LoVo (cell line): ENCODE results near the gene MBD6.
"Not testable (repeated sequence)": the region's sequence is repeated elsewhere in the genome, so short reads cannot be mapped to it uniquely, and the experiment has no call there.

Source experiments
- DNase-seq: peaks from one replicate; pipeline ENCODE4 v3.0.0-alpha.2; 2016; ENCODE audit warnings: low spot score

The MBD6 gene

DNA sequence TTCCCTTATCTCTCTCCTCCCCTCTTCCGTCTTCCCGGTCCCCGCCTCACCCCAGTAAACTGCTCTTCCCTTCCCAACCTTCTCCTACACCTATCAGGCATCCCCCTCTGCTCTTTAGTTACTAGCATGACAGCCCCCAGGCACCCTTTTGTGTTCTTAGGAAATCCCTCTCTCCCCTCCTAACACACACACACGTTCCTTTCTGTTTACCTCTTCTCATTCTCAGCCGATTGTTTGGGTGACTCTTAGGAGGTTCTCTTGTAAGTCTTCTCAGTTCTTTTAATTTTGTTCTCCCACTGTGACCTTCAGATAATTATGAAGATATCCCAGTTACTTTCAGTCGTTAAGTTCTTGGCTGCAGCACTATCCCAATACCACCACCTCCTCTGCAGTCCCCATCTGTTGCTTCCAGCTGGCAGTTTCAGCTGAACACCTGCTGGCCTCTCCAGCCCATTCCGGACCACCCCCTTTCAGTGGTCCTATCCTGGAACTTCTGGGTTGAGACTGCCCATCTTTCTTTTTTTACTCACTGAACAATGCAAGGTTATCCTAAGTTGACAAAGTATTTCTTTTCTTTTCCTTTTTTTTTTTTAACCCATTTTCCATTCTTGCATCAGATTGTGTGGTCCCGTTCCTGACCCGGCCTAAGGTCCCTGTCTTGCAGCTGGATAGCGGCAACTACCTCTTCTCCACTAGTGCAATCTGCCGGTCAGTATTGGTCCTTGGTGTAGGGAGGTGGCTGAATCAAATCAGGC is 34.0 kb upstream of the MBD6 start:
- no peak for DNase-seq

GRCh38 chr12:57489157-57489641 is 33.4 kb upstream of the MBD6 start:
- no peak for DNase-seq

DNA sequence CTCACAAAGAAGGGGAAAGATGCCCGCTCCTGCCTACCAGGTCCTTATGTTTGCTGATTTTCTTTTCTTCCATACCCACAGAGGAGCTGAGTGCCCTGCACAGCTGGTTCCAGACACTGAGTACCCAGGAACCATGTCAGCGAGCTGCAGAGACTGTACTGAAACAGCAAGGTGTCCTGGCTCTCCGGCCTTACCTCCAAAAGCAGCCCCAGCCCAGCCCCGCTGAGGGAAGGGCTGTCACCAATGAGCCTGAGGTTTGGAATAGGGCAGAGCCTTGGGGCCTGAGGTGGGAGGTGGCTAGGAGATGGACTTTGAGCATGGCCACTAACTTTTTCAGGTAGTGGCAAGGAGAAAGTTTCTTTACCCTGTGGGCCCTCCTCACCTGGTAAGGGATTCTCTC is 32.5 kb upstream of the MBD6 start:
- DNase-seq: no peak

GRCh38 chr12:57491393-57492280 is 31.0 kb upstream of the MBD6 start:
- no peak for DNase-seq

DNA sequence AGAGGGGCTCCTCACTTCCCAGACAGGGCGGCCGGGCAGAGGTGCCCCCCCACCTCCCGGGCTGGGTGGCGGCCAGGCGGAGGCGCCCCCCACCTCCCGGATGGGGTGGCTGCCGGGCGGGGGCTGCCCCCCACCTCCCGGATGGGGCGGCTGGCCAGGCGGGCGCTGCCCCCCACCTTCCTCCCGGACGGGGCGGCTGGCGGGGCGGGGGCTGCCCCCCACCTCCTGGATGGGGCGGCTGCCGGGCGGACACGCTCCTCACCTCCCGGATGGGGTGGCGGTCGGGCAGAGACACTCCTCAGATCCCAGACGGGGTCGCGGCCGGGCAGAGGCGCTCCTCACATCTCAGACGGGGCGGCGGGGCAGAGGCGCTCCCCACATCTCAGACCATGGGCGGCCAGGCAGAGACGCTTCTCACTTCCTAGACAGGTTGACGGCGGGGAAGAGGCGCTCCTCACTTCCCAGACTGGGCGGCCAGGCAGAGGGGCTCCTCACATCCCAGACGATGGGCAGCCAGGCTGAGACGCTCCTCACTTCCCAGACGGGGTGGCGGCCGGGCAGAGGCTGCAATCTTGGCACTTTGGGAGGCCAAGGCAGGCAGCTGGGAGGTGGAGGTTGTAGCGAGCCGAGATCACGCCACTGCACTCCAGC is 27.4 kb upstream of the MBD6 start:
- DNase-seq: not testable (repeated sequence)

- DNase-seq: no peak
Observed at GRCh38 chr12:57496822-57497221, 25.8 kb upstream of the MBD6 start.

GRCh38 chr12:57497223-57498131 is 25.1 kb upstream of the MBD6 start:
- DNase-seq: no peak

DNA sequence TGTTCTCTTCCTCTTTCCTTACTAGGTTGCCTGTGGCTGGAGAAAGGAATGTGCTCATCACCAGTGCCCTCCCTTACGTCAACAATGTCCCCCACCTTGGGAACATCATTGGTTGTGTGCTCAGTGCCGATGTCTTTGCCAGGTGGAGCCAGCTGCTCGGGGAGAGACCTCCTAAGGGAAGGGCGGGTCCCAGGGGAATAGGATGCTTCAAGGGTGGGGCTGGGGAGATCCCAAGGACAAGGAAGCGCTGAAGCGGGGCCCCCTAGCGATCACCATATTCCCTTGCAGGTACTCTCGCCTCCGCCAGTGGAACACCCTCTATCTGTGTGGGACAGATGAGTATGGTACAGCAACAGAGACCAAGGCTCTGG is 24.5 kb upstream of the MBD6 start:
- no peak for DNase-seq

- DNase-seq: no peak
Observed at GRCh38 chr12:57498571-57498970, 24.1 kb upstream of the MBD6 start.

DNA sequence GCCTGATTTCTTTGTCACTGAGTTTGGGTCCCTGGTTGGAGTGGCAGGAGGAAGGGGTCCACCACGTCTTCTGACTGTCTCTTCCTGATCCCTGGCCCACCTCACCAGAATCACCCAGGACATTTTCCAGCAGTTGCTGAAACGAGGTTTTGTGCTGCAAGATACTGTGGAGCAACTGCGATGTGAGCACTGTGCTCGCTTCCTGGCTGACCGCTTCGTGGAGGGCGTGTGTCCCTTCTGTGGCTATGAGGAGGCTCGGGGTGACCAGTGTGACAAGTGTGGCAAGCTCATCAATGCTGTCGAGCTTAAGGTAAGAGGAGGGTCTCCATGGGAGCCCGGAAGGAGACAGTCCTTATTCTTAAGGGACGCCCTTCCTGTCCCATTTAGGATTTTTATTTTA is 22.4 kb upstream of the MBD6 start:
- DNase-seq: no peak

DNA sequence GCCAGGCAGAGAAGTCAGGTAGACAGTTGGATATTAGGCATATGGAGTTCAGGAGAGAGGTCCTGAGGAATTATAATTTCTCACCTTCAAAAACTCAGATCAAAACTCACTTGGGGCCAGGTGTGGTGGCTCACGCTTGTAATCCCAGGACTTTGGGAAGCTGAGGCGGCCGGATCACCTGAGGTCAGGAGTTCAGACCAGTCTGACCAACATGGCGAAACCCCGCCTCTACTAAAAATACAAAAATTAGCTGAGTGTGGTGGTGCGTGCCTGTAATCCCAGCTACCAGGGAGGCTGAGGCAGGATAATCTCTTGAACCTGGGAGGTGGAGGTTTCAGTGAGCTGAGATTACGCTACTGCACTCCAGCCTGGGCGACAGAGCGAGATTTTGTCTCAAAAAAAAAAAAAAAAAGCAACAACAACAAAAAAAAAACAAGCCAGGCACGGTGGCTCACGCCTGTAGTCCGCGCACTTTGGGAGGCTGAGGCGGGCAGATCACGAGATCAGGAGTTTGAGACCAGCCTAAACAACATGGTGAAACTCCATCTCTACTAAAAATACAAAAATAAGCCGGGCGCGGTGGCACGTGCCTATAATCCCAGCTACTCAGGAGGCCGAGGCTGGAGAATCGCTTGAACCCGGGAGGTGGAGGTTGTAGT is 20.2 kb upstream of the MBD6 start:
- DNase-seq: not testable (repeated sequence)

DNA sequence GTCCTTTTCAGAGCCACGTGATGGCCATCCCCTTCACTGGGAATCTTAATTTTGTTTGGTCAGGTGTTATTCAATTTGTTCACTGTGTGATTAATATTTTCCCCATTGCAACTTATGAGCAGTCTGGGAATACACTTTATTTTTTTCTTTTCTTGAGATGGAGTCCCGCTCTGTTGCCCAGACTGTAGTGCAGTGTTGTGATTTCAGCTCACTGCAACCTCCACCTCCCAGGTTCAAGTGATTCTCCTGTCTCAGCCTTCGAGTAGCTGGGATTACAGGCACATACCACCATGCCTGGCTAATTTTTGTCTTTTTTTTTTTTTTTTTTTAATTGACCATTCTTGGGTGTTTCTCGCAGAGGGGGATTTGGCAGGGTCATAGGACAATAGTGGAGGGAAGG is 16.1 kb upstream of the MBD6 start:
- not testable (repeated sequence) for DNase-seq

DNA sequence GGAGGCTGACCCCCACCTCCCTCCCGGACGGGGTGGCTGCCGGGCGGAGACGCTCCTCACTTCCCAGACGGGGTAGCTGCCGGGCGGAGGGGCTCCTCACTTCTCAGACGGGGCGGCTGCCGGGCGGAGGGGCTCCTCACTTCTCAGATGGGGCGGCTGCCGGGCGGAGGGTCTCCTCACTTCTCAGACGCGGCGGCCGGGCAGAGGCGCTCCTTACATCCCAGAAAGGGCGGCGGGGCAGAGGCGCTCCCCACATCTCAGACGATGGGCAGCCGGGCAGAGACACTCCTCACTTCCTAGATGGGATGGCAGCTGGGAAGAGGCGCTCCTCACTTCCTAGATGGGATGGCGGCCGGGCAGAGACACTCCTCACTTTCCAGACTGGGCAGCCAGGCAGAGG is 14.8 kb upstream of the MBD6 start:
- DNase-seq: not testable (repeated sequence)

- no peak for DNase-seq
Observed at GRCh38 chr12:57511161-57511560, 11.5 kb upstream of the MBD6 start.

DNA sequence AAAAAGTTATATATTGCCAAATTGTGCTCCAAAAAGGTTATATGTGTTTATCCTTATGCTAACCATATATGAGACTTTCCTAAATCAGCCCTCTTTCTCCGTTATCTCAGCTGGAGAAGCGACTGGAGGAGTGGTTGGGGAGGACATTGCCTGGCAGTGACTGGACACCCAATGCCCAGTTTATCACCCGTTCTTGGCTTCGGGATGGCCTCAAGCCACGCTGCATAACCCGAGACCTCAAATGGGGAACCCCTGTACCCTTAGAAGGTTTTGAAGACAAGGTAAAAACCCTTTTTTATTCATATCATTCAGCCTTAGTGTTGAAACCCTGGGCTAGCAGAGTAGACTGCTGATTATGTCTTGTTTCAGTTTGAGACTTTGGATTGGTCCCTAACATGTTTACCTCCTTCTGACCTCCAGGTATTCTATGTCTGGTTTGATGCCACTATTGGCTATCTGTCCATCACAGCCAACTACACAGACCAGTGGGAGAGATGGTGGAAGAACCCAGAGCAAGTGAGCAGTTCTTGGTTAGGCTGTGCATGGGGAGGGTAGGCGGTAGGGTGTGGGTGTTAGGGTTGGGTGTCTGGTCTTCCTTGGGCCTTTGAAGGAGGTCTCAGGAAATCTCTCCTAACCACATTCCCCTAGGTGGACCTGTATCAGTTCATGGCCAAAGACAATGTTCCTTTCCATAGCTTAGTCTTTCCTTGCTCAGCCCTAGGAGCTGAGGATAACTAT is 10.9 kb upstream of the MBD6 start:
- DNase-seq: no peak

DNA sequence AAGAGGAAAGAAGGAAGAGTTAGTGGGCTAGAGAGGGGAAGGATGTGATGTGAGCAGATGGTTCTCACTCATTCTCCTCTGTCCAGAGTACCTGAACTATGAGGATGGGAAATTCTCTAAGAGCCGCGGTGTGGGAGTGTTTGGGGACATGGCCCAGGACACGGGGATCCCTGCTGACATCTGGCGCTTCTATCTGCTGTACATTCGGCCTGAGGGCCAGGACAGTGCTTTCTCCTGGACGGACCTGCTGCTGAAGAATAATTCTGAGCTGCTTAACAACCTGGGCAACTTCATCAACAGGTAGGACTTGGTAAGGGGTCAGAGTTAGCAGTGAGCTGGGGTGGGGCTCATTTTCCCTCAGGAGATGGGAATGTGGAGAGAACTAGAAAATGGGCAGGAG is 10.0 kb upstream of the MBD6 start:
- DNase-seq: no peak

DNA sequence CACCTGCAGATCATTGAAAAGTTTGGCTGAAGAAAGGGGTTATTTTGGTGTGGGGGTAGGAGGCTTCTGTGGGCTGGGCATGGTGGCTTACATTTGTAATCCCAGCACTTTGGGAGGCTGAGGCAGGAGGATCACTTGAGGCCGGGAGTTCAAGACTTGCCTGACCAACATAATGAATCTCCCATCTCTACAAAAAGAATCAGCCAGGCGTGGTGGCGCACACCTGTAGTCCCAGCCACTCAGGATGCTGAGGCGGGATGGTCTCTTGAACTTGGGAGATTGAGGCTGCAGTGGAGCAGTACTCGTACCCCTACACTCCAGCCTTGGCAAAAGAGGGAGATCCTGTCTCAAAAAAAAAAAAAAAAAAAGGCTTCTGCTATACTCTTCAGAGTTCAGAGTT is 9.4 kb upstream of the MBD6 start:
- DNase-seq: no peak

- DNase-seq: not testable (repeated sequence)
Observed at GRCh38 chr12:57513677-57514076, 8.9 kb upstream of the MBD6 start.

DNA sequence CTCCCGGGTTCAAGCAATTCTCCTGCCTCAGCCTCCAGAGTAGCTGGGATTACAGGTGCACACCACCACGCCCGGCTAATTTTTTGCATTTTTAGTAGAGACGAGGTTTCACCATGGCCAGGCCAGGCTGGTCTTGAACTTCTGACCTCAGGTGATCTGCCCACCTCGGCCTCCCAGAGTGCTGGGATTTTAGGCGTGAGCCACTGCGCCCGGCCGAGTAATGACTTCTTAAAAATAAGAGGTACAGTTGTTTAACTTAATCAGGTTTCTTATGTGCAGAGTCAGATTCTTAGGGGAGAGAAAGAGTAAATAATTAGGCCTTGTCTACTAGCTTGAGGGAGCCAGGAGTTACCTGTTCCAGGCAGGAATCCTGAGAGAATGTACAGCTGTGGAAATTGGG is 8.4 kb upstream of the MBD6 start:
- DNase-seq: not testable (repeated sequence)

GRCh38 chr12:57514720-57515407 is 7.8 kb upstream of the MBD6 start:
- no peak for DNase-seq
